Measurements from ENCODE around the gene SYK. TPM values are rescaled to one million over a fixed set of nuclear protein-coding genes. Genes with fewer than 3 reads are reported as not detected.

The SYK gene
- total RNA-seq, 1 donor from 2014 or later: not detected

GRCh38 chr9:90808890-90809685, 7.5 kb downstream of the SYK start:
- H3K9me3 ChIP-seq (ENCODE audit: low read depth): no peaks in the 10 kb centered on the region
- peaks cover 3% of the 10 kb centered on the region for H3K27me3 Mint-ChIP-seq (ENCODE audit: insufficient read depth, low read depth)

GRCh38 chr9:90810691-90811090, 9.1 kb downstream of the SYK start:
- Histone ChIP-seq H3K4me3 (no peak overlapping the region), H3K9ac (no peak overlapping the region), H3K4me1 (peaks cover 5% of the 10 kb centered on the region), H3K4me2 (no peak overlapping the region), H3F3A (ENCODE audit: low read depth) (no peaks in the 10 kb centered on the region), H3K27me3 (peaks cover 63% of the 10 kb centered on the region), H3K9me3 (ENCODE audit: low read depth) (no peaks in the 10 kb centered on the region), H3K36me3 (no peaks in the 10 kb centered on the region), H4K20me1 (ENCODE audit: low read depth) (no peaks in the 10 kb centered on the region), H3K27ac (no peak overlapping the region), H3K79me2 (ENCODE audit: low read depth) (no peaks in the 10 kb centered on the region), H2AFZ (replicated peaks) (no peak overlapping the region)
- Mint-ChIP-seq H3K27me3 (ENCODE audit: insufficient read depth, low read depth) (peaks cover 3% of the 10 kb centered on the region), H3K36me3 (no peaks in the 10 kb centered on the region), H3K4me3 (no peak overlapping the region), H3K4me1 (peaks cover 6% of the 10 kb centered on the region), H3K27ac (no peak overlapping the region), H3K9me3 (no peaks in the 10 kb centered on the region)
- TF ChIP-seq CTCF (IDR thresholded peaks at IDR 0.05): no peak
- no peak for TF ChIP-seq EZH2 (IDR thresholded peaks at IDR 0.05)
- TF ChIP-seq EZH2phosphoT487 (IDR thresholded peaks at IDR 0.05): no peak
- DNase-seq (ENCODE audit: low spot score): no peak

More at GRCh38 chr9:90808890-90809685, 7.5 kb downstream of the SYK start:
- Mint-ChIP-seq H3K27ac (peak overlapping the region; percentile 81), H3K36me3 (no peaks in the 10 kb centered on the region), H3K4me3 (no peak overlapping the region), H3K4me1 (no peaks in the 10 kb centered on the region), H3K9me3 (no peaks in the 10 kb centered on the region)
- no peak for DNase-seq (ENCODE audit: low spot score)
- no peak for TF ChIP-seq EZH2phosphoT487 (IDR thresholded peaks at IDR 0.05)
- no peak for TF ChIP-seq EZH2 (IDR thresholded peaks at IDR 0.05)
- no peak for TF ChIP-seq CTCF (IDR thresholded peaks at IDR 0.05)
- no peak overlapping the region for H2AFZ ChIP-seq (replicated peaks)
- H3K79me2 ChIP-seq (ENCODE audit: low read depth): no peaks in the 10 kb centered on the region
- H3K9ac ChIP-seq: no peak overlapping the region
- no peaks in the 10 kb centered on the region for H4K20me1 ChIP-seq (ENCODE audit: low read depth)
- no peak overlapping the region for H3K27ac ChIP-seq
- no peak overlapping the region for H3K4me3 ChIP-seq
- H3K4me2 ChIP-seq: no peak overlapping the region
- H3K4me1 ChIP-seq: no peaks in the 10 kb centered on the region
- H3F3A ChIP-seq (ENCODE audit: low read depth): no peaks in the 10 kb centered on the region
- H3K27me3 ChIP-seq: peaks cover 63% of the 10 kb centered on the region
- no peaks in the 10 kb centered on the region for H3K36me3 ChIP-seq

- Histone ChIP-seq H3F3A (ENCODE audit: low read depth) (no peaks in the 10 kb centered on the region), H3K27ac (no peak overlapping the region), H3K9me3 (ENCODE audit: low read depth) (no peaks in the 10 kb centered on the region), H3K79me2 (ENCODE audit: low read depth) (no peaks in the 10 kb centered on the region), H3K4me1 (peaks cover 10% of the 10 kb centered on the region), H4K20me1 (ENCODE audit: low read depth) (no peaks in the 10 kb centered on the region), H2AFZ (replicated peaks) (no peak overlapping the region), H3K4me2 (no peak overlapping the region), H3K27me3 (peaks cover 82% of the 10 kb centered on the region), H3K9ac (no peak overlapping the region), H3K4me3 (no peak overlapping the region), H3K36me3 (no peaks in the 10 kb centered on the region)
- no peak for DNase-seq (ENCODE audit: low spot score)
- Mint-ChIP-seq H3K4me3 (no peak overlapping the region), H3K9me3 (no peaks in the 10 kb centered on the region), H3K4me1 (peaks cover 6% of the 10 kb centered on the region), H3K36me3 (no peaks in the 10 kb centered on the region), H3K27ac (no peak overlapping the region), H3K27me3 (ENCODE audit: insufficient read depth, low read depth) (peaks cover 5% of the 10 kb centered on the region)
- TF ChIP-seq CTCF (IDR thresholded peaks at IDR 0.05): no peak
- no peak for TF ChIP-seq EZH2phosphoT487 (IDR thresholded peaks at IDR 0.05)
- TF ChIP-seq EZH2 (IDR thresholded peaks at IDR 0.05): no peak
Measured at GRCh38 chr9:90813046-90813445, 11.4 kb downstream of the SYK start.
